Activated naive CD4-positive, alpha-beta T cell treated with anti-CD3 and anti-CD28 coated beads, Interleukin-2, amount 50 U/mL, for 16 hours (primary cell): Measurements from ENCODE around the gene CDHR1.
"Not testable (repeated sequence)": the region's sequence is repeated elsewhere in the genome, so short reads cannot be mapped to it uniquely, and the experiment has no call there.

Experiments used
- DNase-seq: peaks from one replicate; pipeline ENCODE4 v3.0.0-alpha.2; 2020

Gene CDHR1

DNA sequence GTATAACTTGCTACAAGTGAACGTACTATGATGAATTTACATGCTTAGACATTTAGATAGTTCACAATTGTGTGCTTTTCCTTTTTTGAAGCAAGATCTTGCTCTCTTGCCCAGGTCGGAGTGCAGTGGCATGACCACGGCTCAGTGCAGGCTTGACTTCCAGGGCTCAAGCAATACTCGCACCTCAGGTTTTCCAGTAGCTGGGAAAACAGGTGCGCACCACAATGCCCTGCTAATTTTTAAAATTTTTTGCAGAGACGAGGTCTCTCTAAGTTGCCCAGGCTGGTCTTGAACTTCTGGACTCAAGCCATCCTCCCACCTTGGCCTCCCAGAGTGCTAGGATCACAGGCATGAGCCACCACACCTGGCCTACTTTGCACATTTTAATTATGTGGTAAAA, 18.9 kb upstream of the CDHR1 start:
- DNase-seq = no peak

DNA sequence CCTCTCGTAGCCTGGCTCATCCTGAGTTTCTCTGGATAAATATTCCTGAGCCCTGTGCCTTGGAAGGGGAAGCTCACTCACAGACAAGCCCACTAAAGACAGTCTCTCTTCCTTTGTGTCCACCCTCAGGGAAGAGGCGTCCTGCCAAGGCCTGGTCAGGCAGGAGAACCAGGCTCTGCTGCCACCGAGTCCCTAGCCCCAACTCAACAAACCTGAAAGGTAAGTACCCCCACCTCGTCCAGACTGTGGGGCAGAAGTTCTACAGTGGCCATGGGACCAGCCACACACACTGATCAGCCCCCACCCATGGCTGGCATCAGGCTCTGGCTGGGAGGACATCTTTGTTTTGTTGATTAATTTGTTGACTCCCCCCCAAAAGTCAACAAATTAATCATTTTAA, 18.0 kb upstream of the CDHR1 start:
- no peak for DNase-seq

DNA sequence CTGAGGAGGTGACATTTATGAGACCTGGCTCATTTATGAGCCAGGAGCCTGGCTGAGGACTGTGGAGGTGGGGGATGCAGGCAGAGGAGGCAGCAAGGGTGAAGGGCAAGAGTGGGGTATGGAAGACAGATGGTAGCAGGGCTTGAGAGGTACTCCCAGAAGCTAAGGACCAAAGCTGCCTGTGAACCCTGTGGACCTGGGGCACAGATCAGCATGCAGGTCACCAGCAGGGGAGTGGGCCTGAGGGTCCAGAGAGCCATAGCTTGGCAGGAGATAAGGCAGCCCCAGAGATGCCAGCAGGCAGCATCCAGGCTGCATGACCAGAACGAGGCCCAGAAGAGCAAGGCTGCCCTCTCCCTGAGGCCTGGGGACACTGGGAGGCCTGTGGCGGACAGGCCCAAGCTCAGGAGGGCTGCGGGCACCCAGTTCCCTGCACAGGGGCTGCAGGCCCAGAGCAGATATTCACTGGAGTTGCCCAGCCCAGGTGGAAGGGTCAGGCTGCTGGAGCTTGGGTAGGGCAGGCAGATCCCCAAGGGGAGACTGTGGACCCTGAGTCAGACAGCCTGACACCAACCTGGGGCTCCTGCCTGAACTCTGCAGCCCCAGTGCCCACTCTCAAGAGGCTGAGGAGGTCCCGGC, 17.4 kb upstream of the CDHR1 start:
- DNase-seq = no peak

GRCh38 chr10:84177541-84178141, 16.7 kb upstream of the CDHR1 start:
- no peak for DNase-seq

GRCh38 chr10:84178160-84178609, 16.2 kb upstream of the CDHR1 start:
- no peak for DNase-seq

GRCh38 chr10:84179059-84179710, 15.2 kb upstream of the CDHR1 start:
- DNase-seq = no peak

- not testable (repeated sequence) for DNase-seq
Measured at GRCh38 chr10:84180386-84180785, 14.0 kb upstream of the CDHR1 start.

DNA sequence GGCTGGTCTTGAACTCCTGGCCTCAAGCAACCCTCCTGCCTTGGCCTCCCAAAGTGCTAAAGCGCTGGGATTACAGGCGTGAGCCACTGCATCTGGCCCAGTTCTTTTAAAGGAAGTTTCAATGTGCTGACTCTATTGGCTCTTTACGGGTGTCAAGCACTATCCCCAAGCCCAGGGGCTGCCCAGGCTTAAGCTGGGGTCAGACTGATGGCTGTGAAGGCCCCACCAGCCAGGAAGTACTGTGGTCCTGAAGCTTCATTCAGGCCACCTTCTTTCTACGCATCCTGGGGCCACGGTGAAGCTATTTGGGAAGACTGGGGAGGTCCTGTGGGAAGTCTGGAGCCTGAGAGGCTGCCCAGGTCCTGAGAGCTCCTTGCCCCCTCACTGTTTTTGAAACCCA, 12.7 kb upstream of the CDHR1 start:
- DNase-seq = no peak

- no peak for DNase-seq
Measured at GRCh38 chr10:84184517-84184916, 9.8 kb upstream of the CDHR1 start.

DNA sequence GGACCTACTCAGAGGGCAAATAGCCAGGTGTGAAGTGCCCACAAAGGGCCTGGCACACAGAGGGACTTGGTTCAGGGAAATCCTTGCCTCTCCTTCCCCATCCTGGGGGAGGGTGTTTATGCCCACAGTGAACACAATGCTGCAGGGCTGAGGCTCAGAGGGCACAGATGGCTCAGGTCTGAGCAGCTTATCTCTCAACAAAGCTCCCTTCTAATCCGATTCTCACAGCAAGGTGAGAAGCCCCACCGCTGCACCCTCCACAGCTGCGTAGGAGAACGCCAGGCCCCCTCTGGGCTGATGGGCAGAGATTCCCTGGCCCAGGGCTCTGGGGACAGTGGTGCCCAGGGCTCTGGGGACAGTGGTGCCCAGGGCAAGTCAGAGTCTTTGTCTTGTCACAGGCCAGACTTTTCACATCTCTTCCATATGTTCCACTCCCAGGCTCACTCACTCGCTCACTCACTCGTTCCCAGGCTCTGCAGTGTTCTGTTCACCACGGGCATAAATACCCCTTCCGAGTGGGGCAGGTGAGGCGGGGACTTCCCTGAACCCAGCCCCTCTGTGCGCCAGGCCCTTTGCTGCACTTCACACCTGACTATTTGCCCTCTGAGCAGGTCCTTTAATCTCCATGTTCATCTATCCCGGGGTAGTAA, 8.7 kb upstream of the CDHR1 start:
- DNase-seq = no peak

DNA sequence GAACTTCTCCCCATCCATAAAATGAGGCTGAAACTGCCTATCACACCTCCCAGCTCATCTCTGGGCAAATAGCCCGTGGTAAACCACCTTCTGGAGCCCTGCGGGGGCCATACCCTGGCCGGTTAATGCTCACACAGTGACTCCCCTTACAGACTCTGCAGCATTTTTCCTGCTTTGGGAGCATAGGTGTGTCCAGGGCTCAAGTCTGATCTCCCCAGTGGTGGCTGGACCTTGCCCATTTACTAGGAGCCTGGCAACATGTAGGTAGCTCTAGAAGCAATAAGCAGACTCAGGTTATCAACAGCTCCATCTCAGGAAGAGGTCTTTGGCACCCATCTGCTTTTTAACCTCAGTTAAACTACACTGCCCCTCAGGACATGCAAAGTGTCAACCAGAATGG, 5.5 kb upstream of the CDHR1 start:
- no peak for DNase-seq

- no peak for DNase-seq
Measured at GRCh38 chr10:84190621-84191020, 3.7 kb upstream of the CDHR1 start.

DNA sequence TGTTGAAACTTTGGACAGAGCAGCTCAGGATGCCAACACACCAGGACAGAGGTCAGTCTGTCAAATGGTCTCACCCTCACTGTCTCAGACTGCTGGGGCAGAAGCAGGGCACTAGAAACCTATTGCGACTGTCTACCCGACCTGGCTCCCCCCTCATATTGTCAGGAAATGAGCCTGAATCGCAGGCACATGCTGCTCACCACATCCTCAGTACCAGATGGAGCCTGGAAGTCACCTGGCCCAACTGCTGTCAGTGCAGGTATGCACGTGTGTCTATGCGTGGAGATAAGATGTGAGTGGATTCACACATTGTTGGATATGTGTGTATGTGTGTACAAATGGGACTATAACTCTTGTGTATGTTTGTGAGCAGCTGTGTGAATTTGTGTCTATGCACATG, 3.2 kb upstream of the CDHR1 start:
- DNase-seq = no peak

GRCh38 chr10:84193327-84193726, 1.0 kb upstream of the CDHR1 start:
- no peak for DNase-seq

DNA sequence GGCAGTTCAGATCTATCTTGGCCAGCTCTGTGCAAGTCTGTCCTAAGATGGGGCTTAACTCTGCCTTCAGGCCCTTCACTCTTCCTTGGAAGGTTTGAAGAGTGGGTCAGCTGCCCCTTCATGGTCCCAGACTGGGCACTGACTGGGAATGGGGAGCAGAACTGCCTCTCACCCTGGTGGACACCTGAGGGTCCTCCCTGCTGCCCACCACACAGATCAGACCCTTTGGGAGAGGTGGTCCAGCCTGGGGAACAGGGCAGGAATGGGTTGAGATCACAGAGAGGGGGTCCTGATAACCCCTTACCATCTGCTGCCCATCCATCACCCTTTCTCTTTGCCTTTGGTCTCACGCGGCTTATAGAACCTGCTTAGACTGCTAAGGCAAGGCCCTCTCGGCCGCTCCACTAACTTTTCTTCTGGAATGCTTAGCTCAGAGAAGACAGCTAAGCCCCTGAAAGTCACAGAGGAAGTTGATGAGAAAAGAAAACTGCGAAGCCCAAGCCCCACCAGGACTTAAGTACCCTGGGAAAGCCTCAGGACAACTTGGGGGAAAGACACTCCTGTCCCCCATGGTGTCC, 402 bp upstream of the CDHR1 start:
- DNase-seq = no peak

DNA sequence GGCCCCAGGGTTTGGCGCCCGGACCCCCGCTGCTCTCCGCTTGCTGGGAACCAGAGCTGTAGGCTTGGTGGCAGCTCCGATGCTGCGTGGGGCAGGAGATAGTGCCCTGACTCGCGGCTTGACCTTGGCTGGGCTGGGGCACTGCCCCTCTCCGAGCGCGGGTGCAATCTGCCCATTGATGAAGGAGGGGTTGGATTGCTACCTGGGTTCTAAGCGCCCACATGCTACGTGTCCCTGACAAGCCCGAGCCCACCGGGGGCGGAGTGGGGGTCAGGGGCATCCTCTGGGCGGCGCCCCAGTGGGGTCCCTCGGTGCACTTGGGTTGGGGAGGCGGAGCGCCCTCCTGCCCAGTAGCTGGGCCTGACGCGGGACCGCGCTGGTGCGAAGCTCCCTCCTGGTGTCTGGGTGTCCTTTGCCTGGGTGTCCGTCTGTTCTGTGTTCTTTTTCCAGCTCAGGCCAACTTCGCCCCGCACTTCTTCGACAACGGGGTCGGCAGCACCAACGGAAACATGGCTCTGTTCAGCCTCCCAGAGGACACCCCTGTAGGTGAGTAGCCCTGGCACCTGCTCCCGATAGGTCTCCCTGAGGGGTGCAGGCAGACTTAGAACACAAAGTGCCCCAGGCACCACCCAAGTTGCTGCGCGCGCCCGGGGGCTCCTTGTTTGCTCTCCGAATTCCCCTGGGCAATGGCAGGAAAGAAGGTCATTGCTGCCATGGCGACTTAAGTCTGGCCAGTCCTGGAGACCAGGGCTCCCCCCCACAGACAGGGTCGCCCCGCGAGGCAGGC, 900 bp downstream of the CDHR1 start:
- no peak for DNase-seq

GRCh38 chr10:84196083-84196482, 1.7 kb downstream of the CDHR1 start:
- no peak for DNase-seq

- DNase-seq = no peak
Measured at GRCh38 chr10:84196941-84197340, 2.6 kb downstream of the CDHR1 start.

DNA sequence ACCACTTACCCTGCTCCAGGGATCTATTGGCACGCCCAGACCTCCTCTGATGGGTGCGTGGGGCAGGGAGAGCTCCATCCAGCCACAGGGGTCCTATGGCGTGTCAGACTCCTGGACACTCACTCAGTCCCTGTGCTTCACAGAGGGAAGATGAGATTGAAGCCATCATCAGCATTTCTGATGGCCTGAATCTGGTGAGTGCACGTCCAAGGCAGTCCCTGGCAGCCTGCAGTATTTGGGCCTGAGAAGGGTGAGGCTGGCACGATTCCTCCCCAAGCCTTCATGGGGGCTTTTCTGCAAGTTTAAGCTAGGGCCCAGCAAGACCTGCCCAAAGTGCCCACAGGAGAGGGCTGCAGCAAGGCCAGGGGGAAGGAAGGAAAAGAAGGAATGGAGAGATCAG, 3.3 kb downstream of the CDHR1 start:
- no peak for DNase-seq

GRCh38 chr10:84198206-84198915, 4.0 kb downstream of the CDHR1 start:
- no peak for DNase-seq

- no peak for DNase-seq
Measured at GRCh38 chr10:84200537-84201243, 6.4 kb downstream of the CDHR1 start.

DNA sequence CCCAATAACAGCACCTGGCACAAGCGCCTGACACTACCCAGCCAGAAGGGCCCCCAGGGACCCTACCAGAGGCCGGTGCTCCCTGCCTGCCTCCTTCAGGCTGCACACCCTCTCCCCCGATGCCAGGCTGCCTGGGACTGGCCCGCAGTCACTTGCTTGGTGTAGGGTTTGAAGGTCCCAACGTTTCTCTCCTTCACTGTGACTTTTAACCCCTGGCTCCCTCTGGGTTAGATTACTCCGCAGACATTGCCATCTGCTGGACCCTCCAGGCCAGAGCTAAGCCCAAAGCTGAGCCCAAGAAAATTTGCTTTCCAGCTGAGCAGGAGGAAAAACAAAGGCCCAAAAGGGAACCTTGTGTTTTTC, 6.9 kb downstream of the CDHR1 start:
- no peak for DNase-seq
